MV-4-11 (cell line): ENCODE data around the gene FAM200A.
A peak's percentile ranks its signal among the peaks of the same experiment; 100 is the strongest.

Source experiments
- DNase-seq: peaks from one replicate; lab custom pipeline; 2025; lab: John Stamatoyannopoulos, UW

Gene FAM200A

DNA sequence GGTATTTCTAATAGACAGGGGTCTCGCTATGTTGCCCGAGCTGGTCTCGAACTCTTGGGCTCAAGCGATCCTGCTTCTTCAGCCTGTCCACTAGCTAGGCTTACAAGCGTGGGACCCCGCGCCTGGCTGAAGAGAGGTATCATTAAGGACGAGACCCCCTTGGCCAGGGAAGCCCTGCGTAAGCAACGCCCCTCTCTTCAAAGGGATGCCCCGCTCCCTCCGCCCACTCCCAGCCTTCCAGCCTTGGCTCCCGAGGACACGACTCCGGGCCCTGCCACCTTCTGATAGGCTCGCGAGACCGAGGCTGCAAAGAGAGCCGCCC lies 47.7 kb downstream of the FAM200A start:
- DNase-seq: no peak

DNA sequence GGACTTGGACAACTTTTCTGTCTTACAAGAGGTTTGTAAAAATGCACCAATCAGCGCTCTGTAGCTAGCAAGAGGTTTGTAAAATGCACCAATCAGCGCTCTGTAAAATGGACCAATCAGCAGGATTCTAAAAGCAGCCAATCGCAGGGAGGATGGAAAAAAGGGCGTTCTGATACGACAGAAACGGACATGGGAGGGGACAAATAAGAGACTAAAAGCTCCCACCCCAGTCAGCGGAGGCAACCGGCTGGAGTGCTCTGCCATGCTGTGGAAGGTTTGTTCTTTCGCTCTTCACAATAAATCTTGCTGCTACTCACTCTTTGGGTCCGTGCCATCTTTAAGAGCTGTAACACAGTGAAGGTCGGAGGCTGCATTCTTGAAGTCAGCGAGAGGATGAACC lies 50.7 kb downstream of the FAM200A start:
- peak; percentile 22 for DNase-seq

DNA sequence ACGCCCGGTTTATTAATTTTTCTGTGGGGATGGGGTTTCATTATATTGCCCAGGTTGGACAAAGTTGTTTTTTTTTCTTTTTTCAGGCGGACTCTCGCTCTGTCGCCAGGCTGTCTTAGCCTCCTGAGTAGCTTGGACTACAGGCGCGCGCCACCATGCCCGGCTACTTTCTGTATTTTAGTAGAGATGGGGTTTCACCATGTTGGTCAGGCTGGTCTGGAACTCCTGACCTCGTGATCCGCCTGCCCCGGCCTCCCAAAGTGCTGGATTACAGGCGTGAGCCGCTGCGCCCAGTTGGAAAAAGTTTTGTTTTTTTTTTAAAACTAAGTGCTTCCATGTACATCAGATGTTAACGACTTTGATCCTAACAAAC lies 51.3 kb downstream of the FAM200A start:
- no peak for DNase-seq

DNA sequence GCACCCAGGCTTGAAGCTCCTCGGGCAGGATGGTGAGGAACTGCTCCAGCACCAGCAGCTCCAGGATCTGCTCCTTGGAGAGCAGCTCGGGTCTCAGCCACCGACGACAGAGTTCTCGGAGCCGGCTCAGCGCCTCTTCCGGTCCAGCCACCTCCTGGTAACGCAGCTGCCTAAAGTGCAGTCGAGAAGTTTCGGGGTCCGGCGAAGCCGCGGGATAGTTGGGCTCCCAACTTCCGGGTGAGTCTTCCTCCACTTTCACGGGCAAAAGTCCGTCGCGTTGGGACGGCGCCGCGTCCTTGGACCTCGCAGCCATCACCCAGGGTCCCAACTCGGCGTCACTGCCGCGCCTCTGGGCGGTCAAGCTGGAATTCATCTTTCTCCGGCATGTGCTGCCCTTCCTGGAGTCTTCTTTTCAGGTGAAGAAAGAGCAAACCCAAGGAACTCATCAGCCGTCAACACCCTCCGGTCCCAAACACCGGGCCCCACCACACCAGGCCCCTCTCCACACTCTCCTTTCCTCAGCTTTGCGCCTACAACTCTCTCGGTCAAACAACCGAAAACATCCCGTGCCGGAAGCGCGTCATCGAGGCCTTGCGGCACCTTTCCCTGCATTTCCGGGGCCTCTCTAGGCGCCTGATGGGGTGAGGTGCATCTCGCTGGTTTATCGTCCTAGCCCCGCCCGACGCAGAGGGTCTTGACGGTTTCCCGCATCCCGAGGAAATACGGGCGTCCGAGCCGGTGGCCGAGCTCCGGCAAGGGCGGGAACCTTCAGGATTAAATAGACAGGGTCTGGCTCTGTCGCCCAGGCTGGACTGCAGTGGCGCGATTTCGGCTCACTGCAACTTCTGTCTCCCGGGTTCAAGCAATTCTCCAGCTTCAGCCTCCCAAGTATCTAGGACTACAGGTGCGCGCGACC lies 51.9 kb downstream of the FAM200A start, which contains the start of gene ZNF394:
ZNF394 (minus strand) TSS at position 561 of the 916 bp plus-strand sequence; CDS start at position 373, 188 bp downstream.
- peak; percentile 89 for DNase-seq

DNA sequence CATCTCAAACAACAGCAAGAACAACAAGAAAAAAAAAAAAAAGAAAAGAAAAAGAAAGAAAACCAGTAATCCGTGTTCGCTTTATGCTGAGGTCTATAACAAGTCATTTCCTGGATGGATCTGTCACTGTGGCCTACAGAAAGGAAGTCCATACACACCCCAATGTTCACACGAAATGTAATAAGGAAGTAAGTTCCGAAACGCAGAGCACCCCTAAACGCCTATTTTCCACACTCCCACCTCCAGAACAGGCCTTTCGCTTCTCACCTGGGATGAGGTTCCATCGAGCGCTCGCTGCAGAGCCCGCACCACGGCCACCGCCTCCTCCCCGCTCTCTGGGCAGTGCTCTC lies 52.6 kb downstream of the FAM200A start:
- peak; percentile 39 for DNase-seq

DNA sequence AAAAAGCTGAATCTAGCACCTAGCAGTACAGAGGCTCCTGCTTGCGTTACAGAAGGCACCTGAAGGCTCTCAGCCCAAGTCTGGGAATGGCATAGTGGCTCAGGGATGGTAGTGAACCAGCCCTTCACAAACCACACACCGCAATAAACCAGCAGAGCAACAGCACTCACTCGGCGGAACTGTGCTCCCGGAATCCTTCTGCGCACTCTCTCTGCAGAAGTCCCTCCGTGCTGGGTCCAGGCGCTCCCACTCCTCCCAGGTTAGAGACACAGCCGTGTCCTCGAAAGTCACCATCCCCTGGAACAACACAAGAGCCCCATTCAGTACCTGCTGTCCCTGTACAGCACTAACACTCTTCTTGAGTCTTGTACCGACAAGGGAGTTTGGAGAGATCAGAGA lies 53.4 kb downstream of the FAM200A start:
- DNase-seq: peak; percentile 31

DNA sequence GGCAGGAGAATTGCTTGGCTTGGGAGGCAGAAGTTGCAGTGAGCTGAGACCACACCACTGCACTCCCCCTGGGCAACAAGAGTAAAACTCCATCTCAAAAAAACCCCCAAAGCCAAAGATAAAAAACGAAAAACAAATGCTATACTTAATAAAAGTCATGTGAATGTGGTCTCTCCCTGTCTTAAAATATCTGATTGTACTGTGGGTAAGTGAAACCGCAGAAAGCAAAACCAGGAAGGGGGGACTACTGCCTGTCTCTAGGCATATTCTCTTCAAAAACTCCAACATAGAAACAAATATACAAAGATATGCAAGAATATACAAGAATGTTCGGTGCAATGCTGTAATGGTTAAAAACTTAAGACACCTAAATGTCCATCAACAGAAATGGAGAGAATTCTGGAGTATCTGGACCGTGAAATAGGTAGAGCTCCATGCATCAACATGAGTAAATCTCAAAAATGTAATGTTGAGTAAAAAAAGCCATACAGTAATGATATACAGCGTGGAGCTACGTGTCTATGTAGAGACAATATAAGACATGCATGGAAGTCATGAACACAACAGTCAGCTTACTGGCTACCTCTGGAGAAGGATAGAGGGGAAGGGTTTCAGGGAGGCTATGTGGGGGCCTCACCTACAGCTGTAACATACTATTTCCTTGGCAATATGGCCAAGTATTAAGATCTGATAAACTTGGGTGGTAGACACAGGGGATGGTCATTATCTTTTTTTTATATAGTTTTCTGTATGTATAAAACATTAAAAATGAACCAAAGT lies 54.0 kb downstream of the FAM200A start:
- DNase-seq: peak; percentile 53
